Astrocyte (in vitro differentiated cells and primary cell): Measurements from ENCODE around the gene TMEM266. TPM values are rescaled to one million over a fixed set of nuclear protein-coding genes. Genes with fewer than 3 reads are reported as not detected.

Experiments
- DNase-seq: peaks from one replicate; pipeline ENCODE4 v3.0.0-alpha.2; 2010; ENCODE audit warnings: low read depth
- FAIRE-seq: peaks from 2 replicates; lab custom pipeline; 2011; peaks lifted over from hg19 to GRCh38; lab: Jason Lieb, UNC
- H2AFZ ChIP-seq: 2 replicates; pipeline ENCODE4 v1.6.0; 2012; ENCODE audit warnings: low read depth, low read length, inconsistent platforms
- H3K27ac ChIP-seq: 2 replicates; pipeline ENCODE4 v1.5.1; 2011; ENCODE audit warnings: low read depth, low read length, inconsistent platforms
- H3K27me3 ChIP-seq: 2 replicates; pipeline ENCODE4 v1.6.0; 2011; ENCODE audit warnings: low read length, inconsistent platforms; ENCODE audit not compliant: insufficient read depth
- H3K36me3 ChIP-seq: 2 replicates; pipeline ENCODE4 v1.5.1; 2011; ENCODE audit warnings: low read length, inconsistent platforms; ENCODE audit not compliant: insufficient read depth
- H3K4me1 ChIP-seq: 2 replicates; pipeline ENCODE4 v1.5.1; 2011; ENCODE audit warnings: low read length, inconsistent platforms; ENCODE audit not compliant: insufficient read depth
- H3K4me2 ChIP-seq: 2 replicates; pipeline ENCODE4 v1.6.0; 2012; ENCODE audit warnings: low read length, inconsistent platforms
- H3K4me3 ChIP-seq: 2 replicates; pipeline ENCODE4 v1.5.1; 2011; ENCODE audit warnings: low read depth, mild to moderate bottlenecking, low read length, inconsistent platforms; ENCODE audit not compliant: insufficient read depth
- H3K79me2 ChIP-seq: 2 replicates; pipeline ENCODE4 v1.6.0; 2012; ENCODE audit warnings: mild to moderate bottlenecking, low read length, inconsistent platforms; ENCODE audit not compliant: insufficient read depth
- H3K9ac ChIP-seq: 2 replicates; pipeline ENCODE4 v1.6.0; 2012; ENCODE audit warnings: mild to moderate bottlenecking, low read length, inconsistent platforms
- H3K9me3 ChIP-seq: 2 replicates; pipeline ENCODE4 v1.5.1; 2012; ENCODE audit warnings: low read depth, mild to moderate bottlenecking, low read length, inconsistent platforms; ENCODE audit not compliant: insufficient read depth
- H4K20me1 ChIP-seq: 2 replicates; pipeline ENCODE4 v1.6.0; 2012; ENCODE audit warnings: low read length, inconsistent platforms; ENCODE audit not compliant: insufficient read depth
- H3K27ac Mint-ChIP-seq: one replicate; pipeline ENCODE4 v1.8.0; 2021; ENCODE audit warnings: mild to moderate bottlenecking, mixed read lengths; ENCODE audit not compliant: unreplicated experiment
- H3K27me3 Mint-ChIP-seq: one replicate; pipeline ENCODE4 v1.8.0; 2021; ENCODE audit warnings: low read depth, mixed read lengths; ENCODE audit not compliant: unreplicated experiment
- H3K36me3 Mint-ChIP-seq: one replicate; pipeline ENCODE4 v1.8.0; 2021; ENCODE audit warnings: low read depth, mixed read lengths; ENCODE audit not compliant: unreplicated experiment
- H3K4me1 Mint-ChIP-seq: one replicate; pipeline ENCODE4 v1.8.0; 2021; ENCODE audit warnings: low read depth, mixed read lengths; ENCODE audit not compliant: unreplicated experiment
- H3K4me3 Mint-ChIP-seq: one replicate; pipeline ENCODE4 v1.8.0; 2021; ENCODE audit warnings: mild to moderate bottlenecking, moderate library complexity, mixed read lengths; ENCODE audit not compliant: unreplicated experiment
- H3K9me3 Mint-ChIP-seq: one replicate; pipeline ENCODE4 v1.8.0; 2021; ENCODE audit warnings: mild to moderate bottlenecking, mixed read lengths; ENCODE audit not compliant: unreplicated experiment
- EZH2 ChIP-seq: IDR thresholded peaks from 2 replicates; pipeline ENCODE4 v1.6.1; 2012; ENCODE audit warnings: mild to moderate bottlenecking, low read length, inconsistent platforms; ENCODE audit not compliant: insufficient read depth
- total RNA-seq: library from RNA; stranded (reverse); gene quantifications from 2 replicates; pipeline ENCODE4 v1.2.1, GENCODE V29; 2021
- TF ChIP-seq, protein P1 (sequence below): IDR thresholded peaks from 2 replicates; pipeline ENCODE4 v1.5.1; 2011; ENCODE audit warnings: low read depth, mild to moderate bottlenecking, inconsistent platforms, low read length, moderate library complexity; ENCODE audit not compliant: insufficient read depth

Gene TMEM266
- total RNA-seq, 1 donor from 2014 or later, result 0.36 TPM

GRCh38 chr15:76196269-76197231 lies 136.8 kb downstream of the TMEM266 start:
- Histone ChIP-seq H3K36me3 (no peaks in the 10 kb centered on the region), H3K4me2 (peak overlapping the region; percentile 61), H3K79me2 (no peaks in the 10 kb centered on the region), H3K27ac (no peak overlapping the region), H3K9me3 (no peaks in the 10 kb centered on the region), H2AFZ (peak overlapping the region; percentile 36), H3K4me1 (peaks cover 38% of the 10 kb centered on the region), H4K20me1 (no peaks in the 10 kb centered on the region), H3K9ac (no peak overlapping the region), H3K27me3 (no peaks in the 10 kb centered on the region), H3K4me3 (no peak overlapping the region)
- Mint-ChIP-seq H3K36me3 (peaks cover 5% of the 10 kb centered on the region), H3K27me3 (peaks cover 4% of the 10 kb centered on the region), H3K27ac (peak overlapping the region; percentile 47), H3K4me1 (peaks cover 9% of the 10 kb centered on the region), H3K9me3 (peaks cover 7% of the 10 kb centered on the region), H3K4me3 (no peak overlapping the region)
- TF ChIP-seq, protein P1, sequence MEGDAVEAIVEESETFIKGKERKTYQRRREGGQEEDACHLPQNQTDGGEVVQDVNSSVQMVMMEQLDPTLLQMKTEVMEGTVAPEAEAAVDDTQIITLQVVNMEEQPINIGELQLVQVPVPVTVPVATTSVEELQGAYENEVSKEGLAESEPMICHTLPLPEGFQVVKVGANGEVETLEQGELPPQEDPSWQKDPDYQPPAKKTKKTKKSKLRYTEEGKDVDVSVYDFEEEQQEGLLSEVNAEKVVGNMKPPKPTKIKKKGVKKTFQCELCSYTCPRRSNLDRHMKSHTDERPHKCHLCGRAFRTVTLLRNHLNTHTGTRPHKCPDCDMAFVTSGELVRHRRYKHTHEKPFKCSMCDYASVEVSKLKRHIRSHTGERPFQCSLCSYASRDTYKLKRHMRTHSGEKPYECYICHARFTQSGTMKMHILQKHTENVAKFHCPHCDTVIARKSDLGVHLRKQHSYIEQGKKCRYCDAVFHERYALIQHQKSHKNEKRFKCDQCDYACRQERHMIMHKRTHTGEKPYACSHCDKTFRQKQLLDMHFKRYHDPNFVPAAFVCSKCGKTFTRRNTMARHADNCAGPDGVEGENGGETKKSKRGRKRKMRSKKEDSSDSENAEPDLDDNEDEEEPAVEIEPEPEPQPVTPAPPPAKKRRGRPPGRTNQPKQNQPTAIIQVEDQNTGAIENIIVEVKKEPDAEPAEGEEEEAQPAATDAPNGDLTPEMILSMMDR, result no peak
- no peak for TF ChIP-seq EZH2
- DNase-seq, result peak; percentile 80
- peak; percentile 65 for FAIRE-seq

GRCh38 chr15:76197703-76198455 lies 138.1 kb downstream of the TMEM266 start:
- H3K27ac ChIP-seq, result no peak overlapping the region
- H3K4me1 Mint-ChIP-seq, result peaks cover 9% of the 10 kb centered on the region

More at GRCh38 chr15:76197703-76198455, 138.1 kb downstream of the TMEM266 start:
- Histone ChIP-seq H3K36me3 (no peaks in the 10 kb centered on the region), H3K9ac (no peak overlapping the region), H3K4me2 (no peak overlapping the region), H3K9me3 (no peaks in the 10 kb centered on the region), H3K79me2 (no peaks in the 10 kb centered on the region), H3K4me3 (no peak overlapping the region), H2AFZ (no peak overlapping the region), H4K20me1 (no peaks in the 10 kb centered on the region), H3K4me1 (peaks cover 38% of the 10 kb centered on the region), H3K27me3 (no peaks in the 10 kb centered on the region)
- Mint-ChIP-seq H3K27me3 (peaks cover 4% of the 10 kb centered on the region), H3K27ac (no peak overlapping the region), H3K9me3 (peaks cover 7% of the 10 kb centered on the region), H3K36me3 (peaks cover 5% of the 10 kb centered on the region), H3K4me3 (no peak overlapping the region)
- TF ChIP-seq EZH2, result no peak
- TF ChIP-seq, protein P1, result no peak
- DNase-seq (no peak), FAIRE-seq (no peak)
